ENCODE measurements around the gene IMPG2. TPM values are rescaled to one million over a fixed set of nuclear protein-coding genes. Genes with fewer than 3 reads are reported as not detected.

The IMPG2 gene
- total RNA-seq, 2 experiments from 2014 or later = 0.23 to 0.29 TPM

DNA sequence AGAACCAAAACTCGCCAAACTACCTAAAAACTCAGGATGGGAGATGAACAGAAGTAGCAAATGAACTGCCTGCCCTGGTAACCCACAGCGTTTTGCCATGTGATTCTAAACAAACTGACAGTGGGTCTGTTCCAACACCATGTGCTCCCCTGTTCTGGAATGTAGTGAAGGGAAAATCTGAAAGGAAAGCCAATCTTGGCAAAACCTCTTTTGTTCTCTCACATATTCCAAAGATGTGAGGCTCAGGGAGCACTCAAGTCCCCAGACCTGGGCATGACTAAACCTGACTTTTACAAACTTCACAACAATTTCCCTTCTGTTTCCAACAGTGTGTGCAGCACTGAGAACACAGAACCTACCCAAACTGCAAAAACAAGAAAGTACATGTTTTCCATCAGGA is 116.1 kb downstream of the IMPG2 start:
- CTCF ChIA-PET = no interaction called here
- H3K27me3 Mint-ChIP-seq = peaks cover 39% of the 10 kb centered on the region
- H3K9me3 Mint-ChIP-seq (ENCODE audit: low read depth) = no peaks in the 10 kb centered on the region
- no peaks in the 10 kb centered on the region for H3K36me3 Mint-ChIP-seq
- DNase-seq (no peak), ATAC-seq (no peak)
- no peak overlapping the region for H3K4me3 Mint-ChIP-seq
- no peaks in the 10 kb centered on the region for H3K4me1 Mint-ChIP-seq
- H3K27ac Mint-ChIP-seq = no peak overlapping the region

DNA sequence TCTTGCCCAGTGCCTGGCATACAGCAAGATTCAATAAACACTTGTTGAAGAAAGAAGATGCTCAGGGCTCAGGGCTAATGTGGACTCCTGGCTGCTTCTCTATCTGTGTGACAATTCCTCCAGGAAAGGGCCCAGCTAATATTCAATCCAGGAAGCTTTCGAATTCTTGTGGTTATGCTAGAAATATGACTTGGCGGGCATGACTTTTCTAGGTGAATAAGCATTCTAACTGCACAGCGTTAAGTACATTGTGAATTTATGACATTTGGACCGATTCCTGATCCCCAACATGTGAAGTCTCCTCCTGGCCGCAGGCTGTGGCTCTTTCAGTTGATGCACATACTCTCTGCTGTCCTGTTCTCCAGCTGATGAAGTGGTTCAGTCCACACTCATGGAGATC is 117.0 kb downstream of the IMPG2 start:
- CTCF ChIA-PET = no interaction called here
- Mint-ChIP-seq H3K9me3 (ENCODE audit: low read depth) (no peaks in the 10 kb centered on the region), H3K27me3 (peaks cover 39% of the 10 kb centered on the region), H3K27ac (no peak overlapping the region), H3K4me3 (no peak overlapping the region), H3K4me1 (no peaks in the 10 kb centered on the region), H3K36me3 (no peaks in the 10 kb centered on the region)
- ATAC-seq (no peak), DNase-seq (no peak)

DNA sequence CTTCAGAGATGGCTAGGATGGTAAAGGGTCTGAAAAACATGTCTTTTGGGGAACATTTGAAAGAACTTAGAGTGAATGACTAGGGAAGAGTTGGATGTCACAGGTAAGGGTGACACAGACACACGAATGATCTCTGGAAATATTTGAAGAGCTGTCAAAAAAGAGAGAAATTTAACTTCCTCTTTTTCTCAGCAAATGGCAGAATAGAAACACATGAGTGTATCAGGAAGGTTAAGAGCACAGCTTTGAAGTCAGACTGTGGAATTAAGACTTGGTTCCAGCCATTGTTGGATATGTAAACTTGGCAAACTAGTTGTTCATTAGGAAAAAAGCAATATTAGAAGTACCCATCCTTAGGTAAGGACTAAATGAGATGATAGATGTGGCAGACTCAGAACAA is 117.7 kb downstream of the IMPG2 start:
- no peaks in the 10 kb centered on the region for H3K36me3 Mint-ChIP-seq
- no peaks in the 10 kb centered on the region for H3K9me3 Mint-ChIP-seq (ENCODE audit: low read depth)
- ATAC-seq (no peak), DNase-seq (no peak)
- H3K27ac Mint-ChIP-seq = no peak overlapping the region
- no peaks in the 10 kb centered on the region for H3K4me1 Mint-ChIP-seq
- H3K27me3 Mint-ChIP-seq = peaks cover 34% of the 10 kb centered on the region
- no peak overlapping the region for H3K4me3 Mint-ChIP-seq
- CTCF ChIA-PET = no interaction called here

DNA sequence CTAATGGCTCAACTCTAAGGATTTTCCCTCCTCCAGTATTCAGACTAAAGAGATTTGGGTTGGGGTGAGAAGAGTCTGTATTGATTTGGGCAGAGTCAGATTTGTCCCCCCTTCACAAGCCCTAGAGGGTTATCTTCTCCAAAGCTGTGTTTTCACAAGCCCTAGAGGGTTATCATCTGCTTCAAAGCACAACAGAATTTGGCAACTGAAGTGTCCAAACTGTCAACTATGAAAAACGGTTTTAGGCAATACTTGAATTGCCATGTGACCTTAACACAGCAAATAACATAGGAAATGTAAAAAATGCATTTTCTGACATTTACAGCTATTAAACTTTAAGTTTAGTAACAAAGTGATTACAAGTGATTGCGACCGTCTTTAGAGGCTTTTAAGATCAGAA is 119.9 kb downstream of the IMPG2 start:
- ATAC-seq = no peak
- no peaks in the 10 kb centered on the region for H3K36me3 Mint-ChIP-seq
- CTCF ChIA-PET = no interaction called here
- H3K4me3 Mint-ChIP-seq = no peak overlapping the region
- no peak overlapping the region for H3K27ac Mint-ChIP-seq
- DNase-seq = no peak
- peaks cover 32% of the 10 kb centered on the region for H3K27me3 Mint-ChIP-seq
- no peaks in the 10 kb centered on the region for H3K4me1 Mint-ChIP-seq
- H3K9me3 Mint-ChIP-seq (ENCODE audit: low read depth) = no peaks in the 10 kb centered on the region

DNA sequence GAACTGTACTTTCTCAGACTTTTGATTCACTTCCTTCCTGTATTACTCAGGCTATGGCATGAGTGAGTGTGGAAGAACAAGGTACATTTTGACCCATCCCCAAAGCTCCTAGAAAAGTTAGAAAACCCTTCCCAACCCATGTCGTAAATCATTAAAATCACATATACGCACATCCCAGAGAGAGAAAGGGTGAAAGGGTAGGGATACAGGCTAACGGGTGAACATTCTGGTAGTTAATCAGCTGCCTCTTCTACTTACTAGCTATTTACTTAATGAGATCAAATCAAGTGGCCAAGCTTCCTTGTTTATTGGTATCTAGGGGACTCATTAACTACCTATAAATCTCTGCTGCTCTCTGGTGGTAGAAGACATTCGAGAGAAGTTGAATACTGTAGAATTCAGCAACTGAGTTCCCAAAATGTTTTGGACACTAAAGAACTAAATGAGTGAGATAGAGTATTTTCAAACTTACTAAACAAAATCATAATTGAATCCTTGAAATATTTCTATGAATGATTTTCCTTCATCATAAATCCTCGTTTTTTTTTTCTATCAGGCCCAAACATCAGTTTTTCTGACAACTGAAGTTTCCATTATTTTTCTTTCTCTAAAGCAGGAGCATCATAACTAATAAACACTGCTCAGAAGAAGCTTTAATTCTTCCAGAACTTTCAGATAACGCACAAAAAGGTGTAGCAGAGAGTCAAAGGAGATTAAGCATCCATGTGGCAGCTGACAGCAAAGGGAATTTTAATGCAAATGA is 124.2 kb downstream of the IMPG2 start:
- peaks cover 11% of the 10 kb centered on the region for H3K27me3 Mint-ChIP-seq
- H3K4me3 Mint-ChIP-seq = no peak overlapping the region
- DNase-seq = no peak
- no peaks in the 10 kb centered on the region for H3K9me3 Mint-ChIP-seq (ENCODE audit: low read depth)
- no peaks in the 10 kb centered on the region for H3K36me3 Mint-ChIP-seq
- ATAC-seq = no peak
- CTCF ChIA-PET = interaction anchor here (1.4 kb wide), 1 partner anchor 26 kb away, joined by 3 read pairs; no protein-coding TSS in a partner anchor
- H3K27ac Mint-ChIP-seq = no peak overlapping the region
- H3K4me1 Mint-ChIP-seq = no peaks in the 10 kb centered on the region

DNA sequence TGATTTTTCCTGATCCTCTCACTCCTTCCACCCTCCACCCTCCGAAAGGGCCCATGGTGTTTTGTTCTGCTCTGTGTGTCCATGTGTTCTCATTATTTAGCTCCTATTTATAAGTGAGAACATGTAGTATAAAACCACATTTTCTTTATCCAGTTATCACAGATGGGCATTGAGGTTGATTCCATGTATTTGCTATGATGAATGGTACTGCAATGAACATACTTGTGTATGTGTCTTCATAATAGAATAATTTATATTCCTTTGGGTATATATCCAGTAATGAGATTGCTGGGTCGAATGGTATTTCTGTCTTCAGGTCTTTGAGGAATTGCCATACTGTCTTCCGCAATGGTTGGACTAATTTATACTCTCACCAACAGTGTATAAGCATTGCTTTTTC is 126.0 kb downstream of the IMPG2 start:
- Mint-ChIP-seq H3K4me3 (no peak overlapping the region), H3K27ac (no peak overlapping the region), H3K27me3 (no peaks in the 10 kb centered on the region), H3K36me3 (no peaks in the 10 kb centered on the region), H3K4me1 (no peaks in the 10 kb centered on the region), H3K9me3 (ENCODE audit: low read depth) (no peaks in the 10 kb centered on the region)
- CTCF ChIA-PET = no interaction called here
- ATAC-seq = no peak
- DNase-seq = no peak

DNA sequence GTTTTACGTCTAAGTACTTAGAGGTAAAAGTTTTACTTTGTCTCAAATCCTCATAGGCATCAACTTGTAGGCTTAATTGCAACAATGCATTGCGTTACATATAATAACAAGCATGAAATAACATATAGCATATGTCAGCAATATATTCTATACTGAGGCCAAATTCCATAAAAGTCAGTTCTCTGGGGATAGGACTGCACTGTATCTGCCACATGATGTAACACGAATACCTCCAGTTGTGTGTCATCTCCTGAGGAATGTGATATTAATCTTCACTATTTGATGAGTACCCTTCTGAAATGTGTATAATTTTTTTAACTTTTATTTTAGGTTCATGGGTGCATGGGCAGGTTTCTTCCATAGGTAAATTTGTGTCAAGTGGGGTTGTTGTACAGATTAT is 126.4 kb downstream of the IMPG2 start:
- CTCF ChIA-PET = no interaction called here
- Mint-ChIP-seq H3K4me3 (no peak overlapping the region), H3K27ac (no peak overlapping the region), H3K9me3 (ENCODE audit: low read depth) (no peaks in the 10 kb centered on the region), H3K36me3 (no peaks in the 10 kb centered on the region), H3K4me1 (no peaks in the 10 kb centered on the region), H3K27me3 (peaks cover 2% of the 10 kb centered on the region)
- DNase-seq = no peak
- ATAC-seq = no peak

DNA sequence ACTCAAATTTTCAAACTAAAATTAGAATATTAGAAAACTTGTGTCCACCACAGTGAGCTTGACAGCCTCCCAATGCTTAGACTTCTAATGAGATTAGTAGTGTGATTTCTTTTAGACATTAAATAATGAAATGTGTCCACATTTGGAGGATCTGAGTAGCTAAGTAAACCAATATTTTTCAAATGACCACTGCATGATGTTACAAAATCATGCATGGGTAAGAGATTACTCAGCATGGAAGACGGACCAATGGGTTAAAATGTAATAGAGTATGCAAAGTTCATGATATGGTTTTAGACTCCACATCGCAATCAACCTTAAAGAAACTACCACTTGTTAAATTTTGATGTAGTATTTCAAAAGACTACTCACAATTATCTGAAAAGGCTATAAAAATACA is 130.6 kb downstream of the IMPG2 start:
- H3K9me3 Mint-ChIP-seq (ENCODE audit: low read depth) = no peaks in the 10 kb centered on the region
- H3K36me3 Mint-ChIP-seq = no peaks in the 10 kb centered on the region
- H3K4me3 Mint-ChIP-seq = no peak overlapping the region
- H3K27me3 Mint-ChIP-seq = peaks cover 3% of the 10 kb centered on the region
- DNase-seq = no peak
- CTCF ChIA-PET = no interaction called here
- H3K4me1 Mint-ChIP-seq = no peaks in the 10 kb centered on the region
- no peak for ATAC-seq
- no peak overlapping the region for H3K27ac Mint-ChIP-seq

DNA sequence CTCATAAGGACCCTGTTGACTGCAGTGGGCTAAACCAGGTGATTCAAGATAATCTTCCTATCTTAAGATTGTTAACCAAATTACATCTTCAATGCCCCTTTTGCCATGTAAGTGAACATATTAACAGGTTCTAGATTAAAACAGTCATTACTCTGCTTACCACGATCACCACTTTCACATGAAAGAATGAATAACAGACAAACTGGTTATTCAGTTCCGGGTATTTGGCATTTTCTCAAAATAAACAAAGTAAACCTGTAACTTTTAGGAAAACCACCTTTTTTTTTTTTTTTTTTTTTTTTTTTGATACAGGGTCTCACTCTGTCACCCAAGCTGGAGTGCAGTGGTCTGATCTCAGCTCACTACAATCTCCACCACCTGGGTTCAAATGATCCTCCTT is 131.2 kb downstream of the IMPG2 start:
- H3K4me1 Mint-ChIP-seq = no peaks in the 10 kb centered on the region
- CTCF ChIA-PET = no interaction called here

DNA sequence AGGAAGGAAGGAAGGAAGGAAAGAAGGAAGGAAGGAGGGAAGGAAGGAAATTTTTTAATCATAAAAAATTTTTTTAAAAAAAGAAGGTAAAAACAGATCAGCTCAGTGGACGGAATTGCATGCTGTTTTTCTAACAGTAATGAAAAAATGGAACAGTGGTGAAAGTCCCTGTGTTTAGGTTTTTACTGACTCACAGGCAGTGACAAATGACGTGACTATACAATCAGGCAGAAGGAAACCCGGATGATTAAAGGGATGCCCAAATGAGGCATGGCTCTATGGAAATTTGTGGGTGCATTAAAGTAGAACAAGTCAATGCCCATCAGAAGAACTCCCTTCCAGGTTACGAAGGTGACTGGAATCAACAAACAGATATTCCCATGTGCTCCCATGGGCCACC is 135.0 kb downstream of the IMPG2 start:
- Mint-ChIP-seq H3K4me3 (no peak overlapping the region), H3K36me3 (no peaks in the 10 kb centered on the region), H3K4me1 (no peaks in the 10 kb centered on the region), H3K27ac (no peak overlapping the region), H3K27me3 (peaks cover 6% of the 10 kb centered on the region), H3K9me3 (ENCODE audit: low read depth) (no peaks in the 10 kb centered on the region)
- ATAC-seq = no peak
- CTCF ChIA-PET = no interaction called here
- DNase-seq = no peak

More for the DNA sequence above, 131.2 kb downstream of the IMPG2 start:
- ATAC-seq (no peak), DNase-seq (no peak)
- H3K9me3 Mint-ChIP-seq (ENCODE audit: low read depth) = no peaks in the 10 kb centered on the region
- H3K27me3 Mint-ChIP-seq = peaks cover 3% of the 10 kb centered on the region
- no peaks in the 10 kb centered on the region for H3K36me3 Mint-ChIP-seq
- no peak overlapping the region for H3K4me3 Mint-ChIP-seq
- H3K27ac Mint-ChIP-seq = no peak overlapping the region

DNA sequence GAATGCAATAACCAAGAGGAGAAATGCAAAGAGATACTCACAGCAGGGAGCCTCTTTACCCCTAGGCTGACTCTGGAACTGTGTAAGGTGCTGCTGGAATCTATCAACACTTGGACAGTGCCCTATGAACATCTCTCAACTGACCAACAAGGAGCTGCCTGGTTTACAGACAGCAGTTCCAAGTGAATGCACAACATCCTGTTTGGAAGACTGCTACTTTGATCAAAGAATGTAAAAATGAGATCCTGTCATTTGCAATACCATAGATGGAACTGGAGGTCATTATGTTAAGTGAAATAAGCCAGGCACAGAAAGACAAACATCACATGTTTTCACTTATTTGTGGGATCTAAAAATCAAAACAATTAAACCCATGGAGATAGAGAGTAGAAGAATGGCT is 136.3 kb downstream of the IMPG2 start:
- CTCF ChIA-PET = no interaction called here
- Mint-ChIP-seq H3K27me3 (peaks cover 6% of the 10 kb centered on the region), H3K27ac (no peak overlapping the region), H3K4me3 (no peak overlapping the region), H3K4me1 (no peaks in the 10 kb centered on the region), H3K36me3 (no peaks in the 10 kb centered on the region), H3K9me3 (ENCODE audit: low read depth) (no peaks in the 10 kb centered on the region)
- DNase-seq (no peak), ATAC-seq (no peak)

DNA sequence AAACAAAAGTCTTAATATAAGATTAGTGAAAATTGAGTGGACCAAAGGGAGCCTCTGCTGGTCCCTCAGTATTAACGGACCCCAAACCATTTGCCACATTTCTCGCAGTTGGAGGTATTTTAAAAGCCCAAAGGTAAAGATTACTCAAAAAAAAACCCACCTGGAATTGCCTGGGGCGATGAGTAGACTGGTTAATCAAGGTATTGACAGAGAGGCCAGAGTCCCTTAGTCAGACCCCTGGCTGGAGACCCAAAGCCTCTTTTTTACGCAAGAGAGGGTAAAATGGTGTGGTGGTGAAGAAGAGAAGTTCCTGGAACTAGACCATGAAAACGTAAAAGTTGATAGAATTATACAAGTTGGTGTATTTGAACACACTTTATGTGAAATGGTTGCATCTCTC is 137.2 kb downstream of the IMPG2 start:
- CTCF ChIA-PET = no interaction called here
- no peak for ATAC-seq
- H3K36me3 Mint-ChIP-seq = no peaks in the 10 kb centered on the region
- no peak for DNase-seq
- H3K27ac Mint-ChIP-seq = no peak overlapping the region
- no peak overlapping the region for H3K4me3 Mint-ChIP-seq
- peaks cover 3% of the 10 kb centered on the region for H3K27me3 Mint-ChIP-seq
- no peaks in the 10 kb centered on the region for H3K9me3 Mint-ChIP-seq (ENCODE audit: low read depth)
- no peaks in the 10 kb centered on the region for H3K4me1 Mint-ChIP-seq

DNA sequence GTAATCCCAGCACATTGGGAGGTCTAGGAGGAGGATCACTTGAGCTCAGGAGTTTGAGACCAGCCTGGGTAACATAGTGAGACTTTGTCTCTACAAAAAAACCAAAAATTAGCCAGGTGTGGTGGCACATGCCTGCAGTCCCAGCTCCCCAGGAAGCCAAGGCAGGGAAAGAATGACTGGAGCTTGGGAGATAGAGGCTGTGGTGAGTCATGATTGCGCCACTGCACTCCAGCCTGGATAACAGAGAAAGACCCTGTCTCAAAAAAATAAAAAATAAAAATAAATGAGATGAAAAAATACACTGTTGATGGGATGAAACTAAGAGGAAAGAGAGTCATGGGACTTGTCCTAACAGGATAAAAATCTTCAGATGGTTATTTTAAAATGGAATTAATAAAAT is 137.6 kb downstream of the IMPG2 start:
- Mint-ChIP-seq H3K9me3 (ENCODE audit: low read depth) (no peaks in the 10 kb centered on the region), H3K27ac (no peak overlapping the region), H3K27me3 (peaks cover 3% of the 10 kb centered on the region), H3K4me3 (no peak overlapping the region), H3K36me3 (no peaks in the 10 kb centered on the region), H3K4me1 (no peaks in the 10 kb centered on the region)
- no peak for DNase-seq
- CTCF ChIA-PET = no interaction called here
- no peak for ATAC-seq

DNA sequence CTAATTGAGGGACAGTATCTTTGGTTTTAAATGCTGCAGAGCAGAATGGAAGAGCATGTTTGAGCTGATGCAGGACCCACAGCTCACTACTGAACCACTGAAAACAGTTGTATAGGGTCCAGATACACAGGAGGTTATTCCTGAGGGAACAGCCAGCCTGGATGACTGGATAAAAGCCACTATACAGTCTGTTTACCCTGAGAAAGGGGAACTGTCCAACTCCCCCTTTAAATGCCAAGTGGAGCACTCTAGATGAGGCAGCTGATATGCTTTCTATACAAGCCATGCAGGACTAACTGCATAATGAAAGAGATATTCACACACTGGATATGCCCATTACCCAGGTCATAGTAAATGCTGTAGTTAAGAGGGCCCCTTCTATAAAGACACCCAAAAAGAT is 138.6 kb downstream of the IMPG2 start:
- no peaks in the 10 kb centered on the region for H3K36me3 Mint-ChIP-seq
- H3K4me3 Mint-ChIP-seq = no peak overlapping the region
- peaks cover 3% of the 10 kb centered on the region for H3K27me3 Mint-ChIP-seq
- H3K4me1 Mint-ChIP-seq = no peaks in the 10 kb centered on the region
- CTCF ChIA-PET = no interaction called here
- no peak overlapping the region for H3K27ac Mint-ChIP-seq
- H3K9me3 Mint-ChIP-seq (ENCODE audit: low read depth) = no peaks in the 10 kb centered on the region
- no peak for ATAC-seq
- DNase-seq = no peak

DNA sequence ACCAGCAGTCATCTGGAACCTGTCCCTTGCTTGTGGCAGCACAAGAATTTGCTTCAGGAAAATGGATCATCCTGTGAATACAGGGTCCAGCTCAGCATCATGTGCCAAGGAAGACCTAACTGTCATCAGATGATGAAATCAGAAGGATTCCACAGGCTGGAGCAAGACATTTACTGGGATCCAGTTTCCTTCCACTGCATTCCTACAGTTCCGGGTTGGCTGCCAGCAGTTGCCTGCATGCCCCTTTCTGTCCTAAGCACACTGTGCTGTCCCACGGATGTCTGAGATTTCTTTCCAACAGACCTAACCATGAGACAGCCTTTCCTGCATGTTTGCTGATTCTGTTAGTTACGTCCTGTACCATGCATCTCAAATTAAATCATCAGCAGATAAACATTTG is 140.7 kb downstream of the IMPG2 start:
- CTCF ChIA-PET = no interaction called here
- peaks cover 2% of the 10 kb centered on the region for H3K9me3 Mint-ChIP-seq (ENCODE audit: low read depth)
- H3K27me3 Mint-ChIP-seq = peaks cover 3% of the 10 kb centered on the region
- ATAC-seq (no peak), DNase-seq (no peak)
- no peak overlapping the region for H3K27ac Mint-ChIP-seq
- no peaks in the 10 kb centered on the region for H3K36me3 Mint-ChIP-seq
- H3K4me3 Mint-ChIP-seq = no peak overlapping the region
- H3K4me1 Mint-ChIP-seq = no peaks in the 10 kb centered on the region

Data from activated CD8-positive, alpha-beta memory T cell treated with anti-CD3 and anti-CD28 coated beads, Interleukin-2, amount 10 ng/mL, durations not matched to agents 7 days and 5 days (primary cell).